Endodermal cell (in vitro differentiated cells): ENCODE data around the gene VAV2. TPM values are rescaled to one million over a fixed set of nuclear protein-coding genes. Genes with fewer than 3 reads are reported as not detected.

Source experiments
- DNase-seq: peaks from one replicate; pipeline ENCODE4 v3.0.0-alpha.2; 2017
- H3K27ac ChIP-seq: 2 replicates; pipeline ENCODE4 v1.5.1; 2013; ENCODE audit warnings: mild to moderate bottlenecking, low read depth, low read length, moderate library complexity
- H3K27me3 ChIP-seq: 2 replicates; pipeline ENCODE4 v1.6.1; 2013; ENCODE audit warnings: mild to moderate bottlenecking, low read length, moderate library complexity; ENCODE audit not compliant: insufficient read depth, control insufficient read depth, poor library complexity, severe bottlenecking
- H3K36me3 ChIP-seq: 2 replicates; pipeline ENCODE4 v1.7.0; 2013; ENCODE audit warnings: mild to moderate bottlenecking, low read length, moderate library complexity; ENCODE audit not compliant: control insufficient read depth, insufficient read depth
- H3K4me1 ChIP-seq: one replicate; pipeline ENCODE4 v1.7.0; 2013; ENCODE audit warnings: low read length; ENCODE audit not compliant: control insufficient read depth, insufficient read depth
- H3K4me3 ChIP-seq: 2 replicates; pipeline ENCODE4 v1.5.1; 2013; ENCODE audit warnings: mild to moderate bottlenecking, low read length, moderate library complexity
- H3K9ac ChIP-seq: 2 replicates; pipeline ENCODE4 v1.6.1; 2013; ENCODE audit warnings: mild to moderate bottlenecking, low read length, moderate library complexity; ENCODE audit not compliant: poor library complexity, severe bottlenecking; ENCODE audit errors: extremely low read depth
- H3K9me3 ChIP-seq: 2 replicates; pipeline ENCODE4 v1.6.1; 2013; ENCODE audit warnings: mild to moderate bottlenecking, low read length, moderate library complexity; ENCODE audit not compliant: control insufficient read depth
- H3K27ac Mint-ChIP-seq: 2 replicates; pipeline ENCODE4 v1.8.0; 2020; ENCODE audit warnings: mixed read lengths
- H3K27me3 Mint-ChIP-seq: 2 replicates; pipeline ENCODE4 v1.8.0; 2021; ENCODE audit warnings: mild to moderate bottlenecking, mixed read lengths; ENCODE audit not compliant: insufficient read depth
- H3K36me3 Mint-ChIP-seq: 2 replicates; pipeline ENCODE4 v1.8.0; 2020; ENCODE audit warnings: low read depth, mixed read lengths
- H3K4me1 Mint-ChIP-seq: 2 replicates; pipeline ENCODE4 v1.8.0; 2020; ENCODE audit warnings: mixed read lengths
- H3K4me3 Mint-ChIP-seq: 2 replicates; pipeline ENCODE4 v1.8.0; 2020; ENCODE audit warnings: mild to moderate bottlenecking, moderate library complexity, mixed read lengths
- H3K9me3 Mint-ChIP-seq: 2 replicates; pipeline ENCODE4 v1.8.0; 2020; ENCODE audit warnings: mild to moderate bottlenecking, mixed read lengths
- CTCF ChIP-seq: fragments of 200-600 bp; sonication (generic); conservative IDR thresholded peaks from 2 replicates; pipeline ENCODE4 v1.5.0; 2021; ENCODE audit warnings: antibody characterized with exemption, mild to moderate bottlenecking
- WGBS, 2 experiments: methylation state at CpG; one replicate each; pipeline versions ENCODE4 v1.1.5 to v1.1.7; 2013; ENCODE audit warnings: missing lambda C conversion rate in 2 of 2, mixed read lengths in 1 of 2; ENCODE audit not compliant: insufficient coverage in 1 of 2, insufficient read length in 1 of 2; 5-methylcytosine and 5-hydroxymethylcytosine counted together
- total RNA-seq, 2 donors: library from RNA; stranded (reverse); fragmentation: NEBNext Ultra II Directional in 1 of 2; extraction: Animal tissue kit (Norgen Biotek cat#: 25700) in 1 of 2; gene quantifications; 2 replicates in 1 of 2; 3 replicates in 1 of 2; pipeline ENCODE4 v1.2.1, GENCODE V29; 2021

VAV2 gene
- total RNA-seq, 2 donors from 2014 or later, result 29.8 to 35.9 TPM

GRCh38 chr9:133955821-133956411, 36.2 kb downstream of the VAV2 start:
- Mint-ChIP-seq H3K4me3 (peak overlapping the region; percentile 22), H3K4me1 (peaks cover 35% of the 10 kb centered on the region), H3K9me3 (peaks cover 1% of the 10 kb centered on the region), H3K36me3 (no peaks in the 10 kb centered on the region), H3K27me3 (no peaks in the 10 kb centered on the region), H3K27ac (peak overlapping the region; percentile 89)
- H3K9me3 ChIP-seq, result no peaks in the 10 kb centered on the region
- no peaks in the 10 kb centered on the region for H3K36me3 ChIP-seq
- H3K9ac ChIP-seq, result no peak overlapping the region
- peak; percentile 31 for TF ChIP-seq CTCF
- H3K4me1 ChIP-seq, result no peaks in the 10 kb centered on the region
- WGBS, 2 experiments, result 45 to 67% methylated on average over 1 to 15 of the region's 15 CpGs
- H3K4me3 ChIP-seq, result no peak overlapping the region
- peak overlapping the region; percentile 90 for H3K27ac ChIP-seq
- H3K27me3 ChIP-seq, result no peaks in the 10 kb centered on the region
- peak; percentile 86 for DNase-seq

- Histone ChIP-seq H3K27me3 (no peaks in the 10 kb centered on the region), H3K4me3 (no peak overlapping the region), H3K36me3 (no peaks in the 10 kb centered on the region), H3K4me1 (no peaks in the 10 kb centered on the region), H3K9me3 (no peaks in the 10 kb centered on the region), H3K9ac (no peak overlapping the region), H3K27ac (no peak overlapping the region)
- Mint-ChIP-seq H3K27ac (no peak overlapping the region), H3K36me3 (no peaks in the 10 kb centered on the region), H3K9me3 (peaks cover 1% of the 10 kb centered on the region), H3K4me1 (peaks cover 26% of the 10 kb centered on the region), H3K27me3 (no peaks in the 10 kb centered on the region), H3K4me3 (no peak overlapping the region)
- TF ChIP-seq CTCF, result no peak
- WGBS, 2 experiments, result 89 to 91% methylated on average over 2 to 14 of the region's 14 CpGs
- no peak for DNase-seq
These were observed 37.1 kb downstream of the VAV2 start for GRCh38 chr9:133954862-133955529.

GRCh38 chr9:133953976-133954709, 38.0 kb downstream of the VAV2 start:
- WGBS, 2 experiments, result 91 to 92% methylated on average over 24 to 29 of the region's 29 CpGs
- Histone ChIP-seq H3K27ac (no peak overlapping the region), H3K9me3 (no peaks in the 10 kb centered on the region), H3K4me3 (no peak overlapping the region), H3K4me1 (no peaks in the 10 kb centered on the region), H3K36me3 (no peaks in the 10 kb centered on the region), H3K27me3 (no peaks in the 10 kb centered on the region), H3K9ac (no peak overlapping the region)
- peaks cover 19% of the 10 kb centered on the region for H3K4me1 Mint-ChIP-seq
- no peak for DNase-seq
- H3K4me3 Mint-ChIP-seq, result no peak overlapping the region
- H3K27me3 Mint-ChIP-seq, result no peaks in the 10 kb centered on the region
- no peak overlapping the region for H3K27ac Mint-ChIP-seq
- no peaks in the 10 kb centered on the region for H3K36me3 Mint-ChIP-seq
- no peak for TF ChIP-seq CTCF
- H3K9me3 Mint-ChIP-seq, result peaks cover 1% of the 10 kb centered on the region
